Measurements from ENCODE around the gene LY86.

LY86 gene

DNA sequence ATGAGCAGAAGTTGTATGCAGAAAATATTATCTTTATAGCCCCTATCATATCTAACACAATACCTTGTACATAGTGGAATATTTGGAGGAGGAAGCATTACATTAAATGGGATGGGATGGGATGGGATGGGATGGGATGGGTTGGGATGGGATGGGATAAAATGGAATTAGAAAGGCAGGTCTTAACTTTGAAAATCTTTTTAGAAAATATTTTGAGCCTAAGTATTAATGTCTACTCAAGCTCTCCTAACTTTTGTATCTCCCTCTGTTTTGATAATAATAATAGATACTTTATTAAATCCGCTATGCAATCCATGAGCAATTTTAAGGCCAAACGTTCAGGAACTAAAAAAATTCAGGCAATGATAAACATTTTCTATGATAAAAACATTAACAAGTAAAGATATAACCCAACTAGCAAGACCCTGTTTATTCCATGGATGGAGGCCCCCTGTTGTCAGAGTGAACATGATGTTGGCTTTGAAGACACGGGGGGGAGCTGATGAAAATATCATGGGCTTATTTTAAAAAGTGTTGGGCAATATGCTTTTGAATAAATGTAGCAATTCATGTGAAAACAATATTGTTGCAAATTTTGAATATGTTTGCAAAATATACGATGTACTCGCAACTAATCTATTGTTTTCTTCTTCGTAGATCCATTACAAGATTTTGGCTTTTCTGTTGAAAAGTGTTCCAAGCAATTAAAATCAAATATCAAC is 35.9 kb downstream of the LY86 start:
- no peaks in the 10 kb centered on the region for H3K79me2 ChIP-seq (ENCODE audit: control insufficient read depth, low read length)
- no peak overlapping the region for H3K4me2 ChIP-seq (ENCODE audit: low read length)
- H3K36me3 ChIP-seq (ENCODE audit: control insufficient read depth, low read length) = peaks cover 40% of the 10 kb centered on the region

DNA sequence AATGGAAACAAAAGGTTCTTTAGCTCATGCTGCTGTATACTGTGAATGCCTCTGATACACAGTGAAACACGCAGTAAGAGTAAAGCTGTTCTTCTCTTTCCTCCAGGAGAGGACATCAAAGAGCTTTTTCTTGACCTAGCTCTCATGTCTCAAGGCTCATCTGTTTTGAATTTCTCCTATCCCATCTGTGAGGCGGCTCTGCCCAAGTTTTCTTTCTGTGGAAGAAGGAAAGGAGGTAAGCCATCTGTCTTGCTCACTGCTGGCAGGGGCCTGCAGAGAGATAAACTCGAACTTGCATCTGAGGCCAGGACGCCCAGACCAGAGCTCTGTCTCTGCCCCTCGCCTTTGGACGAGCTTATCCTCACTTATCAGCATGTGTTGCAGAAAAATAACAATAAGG is 37.7 kb downstream of the LY86 start:
- peaks cover 6% of the 10 kb centered on the region; the same call in 1 of the 2 replicates for H3K4me1 ChIP-seq (ENCODE audit: control insufficient read depth, low read length)
- H3K27me3 ChIP-seq (ENCODE audit: control insufficient read depth, low read length) = no peaks in the 10 kb centered on the region
- H3K4me2 ChIP-seq (ENCODE audit: low read length) = no peak overlapping the region
- H3K9me2 ChIP-seq (replicated peaks; ENCODE audit: control insufficient read depth, low read length) = no peaks in the 10 kb centered on the region; the same call in 1 of the 2 replicates
- no peaks in the 10 kb centered on the region for H4K20me1 ChIP-seq (ENCODE audit: control insufficient read depth, insufficient read depth, low read depth, low read length)
- no peaks in the 10 kb centered on the region for H3K9me3 ChIP-seq (ENCODE audit: control insufficient read depth, insufficient read depth, low read length)
- peaks cover 47% of the 10 kb centered on the region for H3K36me3 ChIP-seq (ENCODE audit: control insufficient read depth, low read length)
- no peak overlapping the region for H3K27ac ChIP-seq (ENCODE audit: low read depth, low read length)
- TF ChIP-seq, protein P1, sequence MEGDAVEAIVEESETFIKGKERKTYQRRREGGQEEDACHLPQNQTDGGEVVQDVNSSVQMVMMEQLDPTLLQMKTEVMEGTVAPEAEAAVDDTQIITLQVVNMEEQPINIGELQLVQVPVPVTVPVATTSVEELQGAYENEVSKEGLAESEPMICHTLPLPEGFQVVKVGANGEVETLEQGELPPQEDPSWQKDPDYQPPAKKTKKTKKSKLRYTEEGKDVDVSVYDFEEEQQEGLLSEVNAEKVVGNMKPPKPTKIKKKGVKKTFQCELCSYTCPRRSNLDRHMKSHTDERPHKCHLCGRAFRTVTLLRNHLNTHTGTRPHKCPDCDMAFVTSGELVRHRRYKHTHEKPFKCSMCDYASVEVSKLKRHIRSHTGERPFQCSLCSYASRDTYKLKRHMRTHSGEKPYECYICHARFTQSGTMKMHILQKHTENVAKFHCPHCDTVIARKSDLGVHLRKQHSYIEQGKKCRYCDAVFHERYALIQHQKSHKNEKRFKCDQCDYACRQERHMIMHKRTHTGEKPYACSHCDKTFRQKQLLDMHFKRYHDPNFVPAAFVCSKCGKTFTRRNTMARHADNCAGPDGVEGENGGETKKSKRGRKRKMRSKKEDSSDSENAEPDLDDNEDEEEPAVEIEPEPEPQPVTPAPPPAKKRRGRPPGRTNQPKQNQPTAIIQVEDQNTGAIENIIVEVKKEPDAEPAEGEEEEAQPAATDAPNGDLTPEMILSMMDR (IDR thresholded peaks at IDR 0.05; ENCODE audit: low read depth, low read length, poor library complexity, severe bottlenecking) = no peak
- no peak for TF ChIP-seq EZH2phosphoT487 (IDR thresholded peaks at IDR 0.05; ENCODE audit: borderline replicate concordance, low read length)
- H3K4me3 ChIP-seq (ENCODE audit: low read length) = no peak overlapping the region
- no peaks in the 10 kb centered on the region for H3F3A ChIP-seq (ENCODE audit: control insufficient read depth, insufficient read depth)
- no peaks in the 10 kb centered on the region for H3K79me2 ChIP-seq (ENCODE audit: control insufficient read depth, low read length)

More for the DNA sequence above, 35.9 kb downstream of the LY86 start:
- Histone ChIP-seq H3K4me1 (ENCODE audit: control insufficient read depth, low read length) (peaks cover 6% of the 10 kb centered on the region; the same call in 1 of the 2 replicates), H4K20me1 (ENCODE audit: control insufficient read depth, insufficient read depth, low read depth, low read length) (no peaks in the 10 kb centered on the region), H3K4me3 (ENCODE audit: low read length) (no peak overlapping the region), H3F3A (ENCODE audit: control insufficient read depth, insufficient read depth) (no peaks in the 10 kb centered on the region), H3K27ac (ENCODE audit: low read depth, low read length) (no peak overlapping the region), H3K9me2 (replicated peaks; ENCODE audit: control insufficient read depth, low read length) (no peaks in the 10 kb centered on the region; the same call in 1 of the 2 replicates), H3K9me3 (ENCODE audit: control insufficient read depth, insufficient read depth, low read length) (no peaks in the 10 kb centered on the region), H3K27me3 (ENCODE audit: control insufficient read depth, low read length) (no peaks in the 10 kb centered on the region)
- TF ChIP-seq, protein P1 (IDR thresholded peaks at IDR 0.05; ENCODE audit: low read depth, low read length, poor library complexity, severe bottlenecking) = no peak
- TF ChIP-seq EZH2phosphoT487 (IDR thresholded peaks at IDR 0.05; ENCODE audit: borderline replicate concordance, low read length) = no peak

DNA sequence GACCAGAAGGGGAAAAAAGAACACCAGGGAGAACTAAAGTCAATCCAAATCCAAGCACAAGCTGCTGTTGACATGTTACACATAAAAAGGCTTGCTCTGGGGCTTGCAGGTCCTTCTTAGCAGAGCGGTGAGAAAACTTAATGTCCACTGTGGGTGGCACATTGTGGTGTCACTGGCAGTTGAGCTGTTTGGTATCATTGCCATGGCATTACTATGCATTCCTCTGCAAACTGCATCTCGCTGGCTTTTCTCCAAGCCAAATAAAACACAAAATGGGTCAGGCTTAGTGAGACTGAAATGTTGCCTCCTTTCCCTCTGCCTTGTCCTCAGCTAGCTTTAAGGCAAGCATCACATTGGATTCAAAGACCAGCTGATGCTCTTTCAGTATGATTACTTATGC is 40.9 kb downstream of the LY86 start:
- Histone ChIP-seq H3K36me3 (ENCODE audit: control insufficient read depth, low read length) (peaks cover 42% of the 10 kb centered on the region), H3K9me3 (ENCODE audit: control insufficient read depth, insufficient read depth, low read length) (no peaks in the 10 kb centered on the region), H3K79me2 (ENCODE audit: control insufficient read depth, low read length) (no peaks in the 10 kb centered on the region), H3K4me2 (ENCODE audit: low read length) (no peak overlapping the region), H3K27ac (ENCODE audit: low read depth, low read length) (no peak overlapping the region), H3K9me2 (replicated peaks; ENCODE audit: control insufficient read depth, low read length) (no peaks in the 10 kb centered on the region), H3F3A (ENCODE audit: control insufficient read depth, insufficient read depth) (no peaks in the 10 kb centered on the region), H3K27me3 (ENCODE audit: control insufficient read depth, low read length) (no peaks in the 10 kb centered on the region), H3K4me1 (ENCODE audit: control insufficient read depth, low read length) (peaks cover 6% of the 10 kb centered on the region; the same call in 1 of the 2 replicates), H3K4me3 (ENCODE audit: low read length) (no peak overlapping the region), H4K20me1 (ENCODE audit: control insufficient read depth, insufficient read depth, low read depth, low read length) (no peaks in the 10 kb centered on the region)
- no peak for TF ChIP-seq EZH2phosphoT487 (IDR thresholded peaks at IDR 0.05; ENCODE audit: borderline replicate concordance, low read length)
- TF ChIP-seq, protein P1 (IDR thresholded peaks at IDR 0.05; ENCODE audit: low read depth, low read length, poor library complexity, severe bottlenecking) = no peak

Data from DOHH2 (cell line).